ENCODE results near the gene OVCA2. TPM values are rescaled to one million over a fixed set of nuclear protein-coding genes. Genes with fewer than 3 reads are reported as not detected.
A peak's percentile ranks its signal among the peaks of the same experiment; 100 is the strongest.

Gene OVCA2
- total and polyA plus RNA-seq, 4 donors = 11.1 to 55.4 (median 37.4) TPM

DNA sequence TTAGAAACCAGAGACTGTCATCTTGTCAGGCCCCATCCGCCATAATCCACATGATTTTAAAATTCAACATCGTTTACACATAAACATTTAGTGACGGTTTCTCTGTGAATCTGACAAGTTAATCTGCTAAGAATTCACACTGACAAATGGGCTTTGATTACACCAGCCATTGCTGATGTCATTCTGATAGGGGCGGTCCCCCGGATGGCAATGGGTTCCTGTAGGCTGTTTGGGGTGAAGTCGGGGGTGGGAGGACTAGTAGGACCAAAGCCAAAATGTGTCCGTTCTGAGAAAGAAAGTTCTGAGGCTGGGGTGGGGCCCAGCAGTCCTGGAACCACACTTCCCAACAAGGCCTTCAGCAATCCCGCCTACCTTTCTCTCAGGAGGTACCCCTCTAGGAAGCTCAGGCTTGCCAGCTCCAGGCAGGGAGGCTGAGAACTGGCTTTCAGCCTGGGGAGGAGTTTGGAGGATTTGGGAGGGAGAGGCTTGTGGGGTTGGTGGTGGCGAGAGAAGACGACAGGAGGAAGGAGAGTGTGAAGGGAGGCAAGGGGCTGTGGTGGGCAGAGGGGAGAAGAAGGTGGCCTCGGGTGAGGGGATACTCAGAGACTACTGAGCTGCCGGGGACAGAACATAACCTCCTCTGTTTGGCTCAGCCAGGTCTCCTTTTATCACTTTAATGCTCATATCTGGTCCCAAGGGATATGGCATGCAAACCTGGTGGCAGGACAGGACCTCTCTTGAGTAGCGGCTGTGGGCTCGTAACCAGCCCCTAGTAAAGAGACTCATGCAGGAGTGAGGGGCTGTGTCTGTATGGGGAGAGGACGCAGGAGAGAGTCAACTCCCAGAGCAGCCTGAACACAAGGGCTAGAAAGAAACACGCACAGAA, 21.7 kb downstream of the OVCA2 start:
- Histone ChIP-seq H3K27ac (ENCODE audit: low read depth in 1 of 2, low read length in 1 of 2) (peak overlapping the region; percentile 28 to 63), H3K27me3 (ENCODE audit: control insufficient read depth in 3 of 3, insufficient read depth in 3 of 3, low read length in 2 of 3) (peaks cover 0 to 2% (median 0%) of the 10 kb centered on the region in 3 donors), H3K9ac (ENCODE audit: insufficient read depth in 1 of 2, low read length in 2 of 2) (peak overlapping the region in 1 of 2 donors; percentile 34), H3K4me3 (no peak overlapping the region), H3K36me3 (ENCODE audit: control insufficient read depth in 4 of 4, insufficient read depth in 4 of 4, low read length in 4 of 4) (peaks cover 0 to 48% (median 28%) of the 10 kb centered on the region in 4 donors), H3K4me1 (ENCODE audit: control insufficient read depth in 5 of 5, insufficient read depth in 5 of 5, low read length in 5 of 5) (peaks cover 0 to 90% (median 50%) of the 10 kb centered on the region in 5 donors), H3K9me3 (ENCODE audit: control insufficient read depth in 4 of 4, insufficient read depth in 3 of 4, low read length in 3 of 4) (peaks cover 0 to 2% (median 0%) of the 10 kb centered on the region in 4 donors)
- no peak for ATAC-seq (ENCODE audit: insufficient read depth, low FRiP score)
- WGBS, 2 donors = 72 to 82% methylated on average over 16 of the region's 16 CpGs
- TF ChIP-seq, protein P1, sequence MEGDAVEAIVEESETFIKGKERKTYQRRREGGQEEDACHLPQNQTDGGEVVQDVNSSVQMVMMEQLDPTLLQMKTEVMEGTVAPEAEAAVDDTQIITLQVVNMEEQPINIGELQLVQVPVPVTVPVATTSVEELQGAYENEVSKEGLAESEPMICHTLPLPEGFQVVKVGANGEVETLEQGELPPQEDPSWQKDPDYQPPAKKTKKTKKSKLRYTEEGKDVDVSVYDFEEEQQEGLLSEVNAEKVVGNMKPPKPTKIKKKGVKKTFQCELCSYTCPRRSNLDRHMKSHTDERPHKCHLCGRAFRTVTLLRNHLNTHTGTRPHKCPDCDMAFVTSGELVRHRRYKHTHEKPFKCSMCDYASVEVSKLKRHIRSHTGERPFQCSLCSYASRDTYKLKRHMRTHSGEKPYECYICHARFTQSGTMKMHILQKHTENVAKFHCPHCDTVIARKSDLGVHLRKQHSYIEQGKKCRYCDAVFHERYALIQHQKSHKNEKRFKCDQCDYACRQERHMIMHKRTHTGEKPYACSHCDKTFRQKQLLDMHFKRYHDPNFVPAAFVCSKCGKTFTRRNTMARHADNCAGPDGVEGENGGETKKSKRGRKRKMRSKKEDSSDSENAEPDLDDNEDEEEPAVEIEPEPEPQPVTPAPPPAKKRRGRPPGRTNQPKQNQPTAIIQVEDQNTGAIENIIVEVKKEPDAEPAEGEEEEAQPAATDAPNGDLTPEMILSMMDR (IDR thresholded peaks at IDR 0.05; ENCODE audit: control extremely low read depth, extremely low read depth) = no peak
- DNase-seq = peak in 2 of 3 donors; percentile 33 to 38

DNA sequence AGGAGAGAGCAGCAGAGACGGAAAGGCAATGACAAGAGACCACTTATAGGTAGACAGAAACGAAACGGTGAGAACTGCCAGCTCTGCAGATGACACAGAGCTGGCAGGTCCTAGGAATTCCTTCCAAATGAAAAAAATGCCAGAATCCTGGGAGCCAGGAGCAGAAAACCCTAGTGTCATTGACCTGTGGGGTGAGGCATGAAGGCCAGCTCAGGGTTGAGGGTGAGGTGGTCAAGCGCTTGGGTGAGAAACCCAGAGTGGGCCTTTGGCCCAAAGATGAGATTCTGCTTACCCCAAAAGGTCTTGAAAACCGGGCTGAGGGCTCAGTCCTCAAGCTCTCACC, 22.3 kb downstream of the OVCA2 start:
- DNase-seq (peak in 1 of 3 donors; percentile 15), ATAC-seq (ENCODE audit: insufficient read depth, low FRiP score) (no peak)
- Histone ChIP-seq H3K4me1 (ENCODE audit: control insufficient read depth in 5 of 5, insufficient read depth in 5 of 5, low read length in 5 of 5) (peaks cover 0 to 94% (median 56%) of the 10 kb centered on the region in 5 donors), H3K36me3 (ENCODE audit: control insufficient read depth in 4 of 4, insufficient read depth in 4 of 4, low read length in 4 of 4) (peaks cover 0 to 46% (median 28%) of the 10 kb centered on the region in 4 donors), H3K4me3 (no peak overlapping the region), H3K9me3 (ENCODE audit: control insufficient read depth in 4 of 4, insufficient read depth in 3 of 4, low read length in 3 of 4) (peaks cover 0 to 2% (median 0%) of the 10 kb centered on the region in 4 donors), H3K9ac (ENCODE audit: insufficient read depth in 1 of 2, low read length in 2 of 2) (no peak overlapping the region), H3K27ac (ENCODE audit: low read depth in 1 of 2, low read length in 1 of 2) (peak overlapping the region; percentile 28 to 59), H3K27me3 (ENCODE audit: control insufficient read depth in 3 of 3, insufficient read depth in 3 of 3, low read length in 2 of 3) (peaks cover 0 to 2% (median 0%) of the 10 kb centered on the region in 3 donors)
- TF ChIP-seq, protein P1 (IDR thresholded peaks at IDR 0.05; ENCODE audit: control extremely low read depth, extremely low read depth) = no peak
- 63 to 78% methylated on average over 5 of the region's 5 CpGs for WGBS, 2 donors

DNA sequence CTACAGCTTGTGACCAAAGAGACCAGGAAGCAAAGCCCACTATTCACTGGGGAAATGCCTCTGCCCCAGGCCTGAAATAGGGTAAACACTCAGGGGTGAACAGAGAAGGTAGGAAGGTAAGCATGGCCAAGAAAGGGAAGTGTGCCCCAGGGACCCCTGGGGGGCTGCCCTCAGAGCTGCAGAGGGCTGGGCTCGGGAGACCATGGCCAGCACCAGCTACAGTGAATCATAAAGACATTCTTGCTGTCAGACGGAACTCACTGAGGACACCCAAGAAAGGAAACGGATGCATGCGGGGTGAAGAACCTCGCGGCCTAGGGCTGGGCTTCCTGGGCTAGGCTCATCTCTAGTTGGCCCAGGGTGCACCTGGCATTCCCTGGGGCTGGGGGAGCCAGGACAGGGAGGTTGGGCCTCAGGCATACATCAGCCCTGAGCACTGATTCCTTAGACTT, 22.7 kb downstream of the OVCA2 start:
- H3K27ac ChIP-seq (ENCODE audit: low read depth in 1 of 2, low read length in 1 of 2) = peak overlapping the region; percentile 24 to 59
- TF ChIP-seq, protein P1 (IDR thresholded peaks at IDR 0.05; ENCODE audit: control extremely low read depth, extremely low read depth) = no peak
- peaks cover 0 to 43% (median 28%) of the 10 kb centered on the region in 4 donors for H3K36me3 ChIP-seq (ENCODE audit: control insufficient read depth in 4 of 4, insufficient read depth in 4 of 4, low read length in 4 of 4)
- no peak overlapping the region for H3K9ac ChIP-seq (ENCODE audit: insufficient read depth in 1 of 2, low read length in 2 of 2)
- H3K4me3 ChIP-seq = no peak overlapping the region
- WGBS, 2 donors = 77 to 79% methylated on average over 6 of the region's 6 CpGs
- DNase-seq = peak in 2 of 3 donors; percentile 24 to 33
- peaks cover 0 to 2% (median 0%) of the 10 kb centered on the region in 3 donors for H3K27me3 ChIP-seq (ENCODE audit: control insufficient read depth in 3 of 3, insufficient read depth in 3 of 3, low read length in 2 of 3)
- H3K9me3 ChIP-seq (ENCODE audit: control insufficient read depth in 4 of 4, insufficient read depth in 3 of 4, low read length in 3 of 4) = peaks cover 0 to 2% (median 0%) of the 10 kb centered on the region in 4 donors
- no peak for ATAC-seq (ENCODE audit: insufficient read depth, low FRiP score)
- H3K4me1 ChIP-seq (ENCODE audit: control insufficient read depth in 5 of 5, insufficient read depth in 5 of 5, low read length in 5 of 5) = peaks cover 0 to 95% (median 56%) of the 10 kb centered on the region in 5 donors
